Ishikawa (cell line): ENCODE results near the gene LIG4.

Experiments used
- CEBPB ChIP-seq: IDR thresholded peaks from 2 replicates; pipeline ENCODE4 v1.6.1; 2012
- CREB1 ChIP-seq: IDR thresholded peaks from 2 replicates; pipeline ENCODE4 v1.6.1; 2012; ENCODE audit warnings: low read depth
- EGR1 ChIP-seq: IDR thresholded peaks from 2 replicates; pipeline ENCODE4 v1.6.1; 2012
- EP300 ChIP-seq: IDR thresholded peaks from 2 replicates; pipeline ENCODE4 v1.6.1; 2012; ENCODE audit warnings: borderline replicate concordance
- FOXM1 ChIP-seq: IDR thresholded peaks from 2 replicates; pipeline ENCODE4 v1.6.1; 2012; ENCODE audit warnings: low read depth, borderline replicate concordance
- MAX ChIP-seq: IDR thresholded peaks from 2 replicates; pipeline ENCODE4 v1.6.1; 2012
- NFIC ChIP-seq: IDR thresholded peaks from 2 replicates; pipeline ENCODE4 v1.6.1; 2012
- RAD21 ChIP-seq: IDR thresholded peaks from 2 replicates; pipeline ENCODE4 v1.6.1; 2012; ENCODE audit warnings: low read depth
- REST ChIP-seq: IDR thresholded peaks from 2 replicates; pipeline ENCODE4 v1.6.1; 2012; ENCODE audit warnings: low read depth, mild to moderate bottlenecking
- TAF1 ChIP-seq: IDR thresholded peaks from 2 replicates; pipeline ENCODE4 v1.6.1; 2012; ENCODE audit warnings: low read depth, mild to moderate bottlenecking
- TCF12 ChIP-seq: IDR thresholded peaks from 2 replicates; pipeline ENCODE4 v1.6.1; 2012; ENCODE audit warnings: low read depth
- TEAD4 ChIP-seq: IDR thresholded peaks from 2 replicates; pipeline ENCODE4 v1.6.1; 2012
- USF1 ChIP-seq: IDR thresholded peaks from 2 replicates; pipeline ENCODE4 v1.6.1; 2012
- YY1 ChIP-seq: IDR thresholded peaks from 2 replicates; pipeline ENCODE4 v1.6.1; 2012; ENCODE audit warnings: low read depth
- ZBTB7A ChIP-seq: IDR thresholded peaks from 2 replicates; pipeline ENCODE4 v1.6.1; 2012; ENCODE audit warnings: low read depth

The LIG4 gene

GRCh38 chr13:108215436-108215835 is at the start of gene LIG4:
Gene LIG4, minus strand, starts transcription at chr13:108215536. Its CDS starts 4,268 bp downstream, at chr13:108211268.
- TF ChIP-seq EGR1 (peak; percentile 32; the same call in 1 of the 2 replicates), USF1 (no peak), NFIC (no peak), MAX (peak; percentile 78)

GRCh38 chr13:108263621-108264355 is 48.5 kb upstream of the LIG4 start:
- TF ChIP-seq REST (no peak), MAX (no peak), FOXM1 (no peak), USF1 (no peak), RAD21 (no peak), TCF12 (no peak), EP300 (no peak), CREB1 (no peak), CEBPB (no peak), EGR1 (no peak), TAF1 (no peak), ZBTB7A (no peak), YY1 (no peak), TEAD4 (no peak), NFIC (no peak)

- no peak for TF ChIP-seq USF1
Measured at GRCh38 chr13:108257248-108257647, 41.9 kb upstream of the LIG4 start.

GRCh38 chr13:108249150-108249549 is 33.8 kb upstream of the LIG4 start:
- TF ChIP-seq USF1 (no peak), TEAD4 (no peak), FOXM1 (no peak), YY1 (no peak)

- TF ChIP-seq FOXM1 (no peak), TCF12 (no peak), EP300 (no peak), EGR1 (no peak), CREB1 (no peak), REST (no peak), NFIC (no peak), ZBTB7A (no peak), USF1 (no peak), TEAD4 (no peak), YY1 (no peak), CEBPB (no peak)
Measured at GRCh38 chr13:108230377-108230776, 15.0 kb upstream of the LIG4 start.
